Endodermal cell (in vitro differentiated cells): ENCODE measurements around the gene KRTAP9-6. TPM values are rescaled to one million over a fixed set of nuclear protein-coding genes. Genes with fewer than 3 reads are reported as not detected.

Experiments used
- DNase-seq: peaks from one replicate; pipeline ENCODE4 v3.0.0-alpha.2; 2017
- H3K27ac ChIP-seq: 2 replicates; pipeline ENCODE4 v1.5.1; 2013; ENCODE audit warnings: mild to moderate bottlenecking, low read depth, low read length, moderate library complexity
- H3K27me3 ChIP-seq: 2 replicates; pipeline ENCODE4 v1.6.1; 2013; ENCODE audit warnings: mild to moderate bottlenecking, low read length, moderate library complexity; ENCODE audit not compliant: insufficient read depth, control insufficient read depth, poor library complexity, severe bottlenecking
- H3K36me3 ChIP-seq: 2 replicates; pipeline ENCODE4 v1.7.0; 2013; ENCODE audit warnings: mild to moderate bottlenecking, low read length, moderate library complexity; ENCODE audit not compliant: control insufficient read depth, insufficient read depth
- H3K4me1 ChIP-seq: one replicate; pipeline ENCODE4 v1.7.0; 2013; ENCODE audit warnings: low read length; ENCODE audit not compliant: control insufficient read depth, insufficient read depth
- H3K4me3 ChIP-seq: 2 replicates; pipeline ENCODE4 v1.5.1; 2013; ENCODE audit warnings: mild to moderate bottlenecking, low read length, moderate library complexity
- H3K9ac ChIP-seq: 2 replicates; pipeline ENCODE4 v1.6.1; 2013; ENCODE audit warnings: mild to moderate bottlenecking, low read length, moderate library complexity; ENCODE audit not compliant: poor library complexity, severe bottlenecking; ENCODE audit errors: extremely low read depth
- H3K9me3 ChIP-seq: 2 replicates; pipeline ENCODE4 v1.6.1; 2013; ENCODE audit warnings: mild to moderate bottlenecking, low read length, moderate library complexity; ENCODE audit not compliant: control insufficient read depth
- H3K27ac Mint-ChIP-seq: 2 replicates; pipeline ENCODE4 v1.8.0; 2020; ENCODE audit warnings: mixed read lengths
- H3K27me3 Mint-ChIP-seq: 2 replicates; pipeline ENCODE4 v1.8.0; 2021; ENCODE audit warnings: mild to moderate bottlenecking, mixed read lengths; ENCODE audit not compliant: insufficient read depth
- H3K36me3 Mint-ChIP-seq: 2 replicates; pipeline ENCODE4 v1.8.0; 2020; ENCODE audit warnings: low read depth, mixed read lengths
- H3K4me1 Mint-ChIP-seq: 2 replicates; pipeline ENCODE4 v1.8.0; 2020; ENCODE audit warnings: mixed read lengths
- H3K4me3 Mint-ChIP-seq: 2 replicates; pipeline ENCODE4 v1.8.0; 2020; ENCODE audit warnings: mild to moderate bottlenecking, moderate library complexity, mixed read lengths
- H3K9me3 Mint-ChIP-seq: 2 replicates; pipeline ENCODE4 v1.8.0; 2020; ENCODE audit warnings: mild to moderate bottlenecking, mixed read lengths
- CTCF ChIP-seq: fragments of 200-600 bp; sonication (generic); conservative IDR thresholded peaks from 2 replicates; pipeline ENCODE4 v1.5.0; 2021; ENCODE audit warnings: antibody characterized with exemption, mild to moderate bottlenecking
- WGBS, 2 experiments: methylation state at CpG; one replicate each; pipeline versions ENCODE4 v1.1.5 to v1.1.7; 2013; ENCODE audit warnings: missing lambda C conversion rate in 2 of 2, mixed read lengths in 1 of 2; ENCODE audit not compliant: insufficient coverage in 1 of 2, insufficient read length in 1 of 2; 5-methylcytosine and 5-hydroxymethylcytosine counted together
- total RNA-seq, 2 donors: library from RNA; stranded (reverse); fragmentation: NEBNext Ultra II Directional in 1 of 2; extraction: Animal tissue kit (Norgen Biotek cat#: 25700) in 1 of 2; gene quantifications; 2 replicates in 1 of 2; 3 replicates in 1 of 2; pipeline ENCODE4 v1.2.1, GENCODE V29; 2021

KRTAP9-6 gene
- total RNA-seq, 2 donors from 2014 or later: not detected

DNA sequence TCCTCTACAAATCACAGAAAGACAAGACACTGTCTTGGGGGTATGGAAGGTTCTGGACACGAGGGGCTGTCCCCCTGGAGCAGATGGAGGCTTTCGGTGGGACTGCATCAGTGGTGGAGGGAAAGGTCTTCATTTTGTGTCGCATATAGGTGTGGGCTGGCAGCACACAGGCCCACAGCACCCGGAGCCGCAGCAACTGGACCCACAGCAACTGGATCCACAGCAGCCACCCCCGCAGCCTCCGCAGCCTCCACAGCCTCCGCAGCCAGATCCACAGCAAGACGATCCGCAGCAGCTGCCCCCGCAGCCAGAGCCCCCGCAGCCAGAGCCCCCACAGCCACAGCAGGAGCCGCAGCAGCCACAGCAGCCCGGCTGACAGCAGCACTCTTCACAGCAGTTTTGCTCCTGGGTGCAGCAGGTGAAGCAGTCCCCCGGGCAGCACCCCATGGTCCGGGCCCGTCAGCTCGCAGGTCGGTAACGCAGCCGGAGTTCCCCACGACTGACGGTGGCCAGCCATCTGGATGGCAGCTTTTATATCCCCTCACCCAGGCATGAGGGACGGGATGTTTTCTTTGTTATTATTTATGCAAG lies 50.1 kb downstream of the KRTAP9-6 start, which contains the start of gene KRTAP17-1:
Gene KRTAP17-1, minus strand, starts transcription at position 507 of the 591 bp plus-strand sequence. Its CDS starts 60 bp downstream, at position 447.
- Mint-ChIP-seq H3K4me3 (no peak within 1 kb of the TSS), H3K27me3 (peaks cover 12% of the 10 kb centered on the region), H3K4me1 (no peaks in the 10 kb centered on the region), H3K9me3 (peaks cover 10% of the 10 kb centered on the region), H3K36me3 (no peaks in the 10 kb centered on the region), H3K27ac (peak within 1 kb of the TSS; percentile 32)
- Histone ChIP-seq H3K9me3 (peaks cover 12% of the 10 kb centered on the region), H3K27ac (no peak within 1 kb of the TSS), H3K9ac (no peak within 1 kb of the TSS), H3K27me3 (peaks cover 8% of the 10 kb centered on the region), H3K4me1 (no peaks in the 10 kb centered on the region), H3K36me3 (no peaks in the 10 kb centered on the region), H3K4me3 (no peak within 1 kb of the TSS)
- 90 to 91% methylated on average over 18 to 24 of the region's 24 CpGs for WGBS, 2 experiments
- DNase-seq: no peak
- no peak for TF ChIP-seq CTCF

Other genes with a start within 250 kb of the KRTAP9-6 start
- not detected for gene KRTAP1-5, start 238.2 kb upstream of the KRTAP9-6 start, total RNA-seq
- not detected for gene KRTAP1-4, start 235.2 kb upstream of the KRTAP9-6 start, total RNA-seq
- gene KRTAP1-3, start 230.5 kb upstream of the KRTAP9-6 start, total RNA-seq: not detected
- gene KRTAP1-1, start 223.9 kb upstream of the KRTAP9-6 start, total RNA-seq: not detected
- not detected for gene KRTAP2-1, start 218.1 kb upstream of the KRTAP9-6 start, total RNA-seq
- not detected for gene KRTAP2-2, start 210.1 kb upstream of the KRTAP9-6 start, total RNA-seq
- not detected for gene KRTAP2-3, start 205.3 kb upstream of the KRTAP9-6 start, total RNA-seq
- not detected for gene KRTAP2-4, start 199.5 kb upstream of the KRTAP9-6 start, total RNA-seq
- gene KRTAP4-7, start 181.2 kb upstream of the KRTAP9-6 start, total RNA-seq: not detected
- not detected for gene KRTAP4-8, start 167.2 kb upstream of the KRTAP9-6 start, total RNA-seq
- not detected for gene KRTAP4-16, start 163.2 kb upstream of the KRTAP9-6 start, total RNA-seq
- not detected for gene KRTAP4-9, start 160.0 kb upstream of the KRTAP9-6 start, total RNA-seq
- not detected for gene KRTAP4-11, start 147.0 kb upstream of the KRTAP9-6 start, total RNA-seq
- not detected for gene KRTAP4-12, start 141.2 kb upstream of the KRTAP9-6 start, total RNA-seq
- not detected for gene KRTAP4-6, start 124.8 kb upstream of the KRTAP9-6 start, total RNA-seq
- not detected for gene KRTAP4-5, start 115.6 kb upstream of the KRTAP9-6 start, total RNA-seq
- not detected for gene KRTAP4-4, start 104.6 kb upstream of the KRTAP9-6 start, total RNA-seq
- gene KRTAP4-3, start 97.2 kb upstream of the KRTAP9-6 start, total RNA-seq: not detected
- not detected for gene KRTAP4-2, start 87.2 kb upstream of the KRTAP9-6 start, total RNA-seq
- not detected for gene KRTAP4-1, start 80.5 kb upstream of the KRTAP9-6 start, total RNA-seq
- gene KRTAP9-1, start 75.5 kb upstream of the KRTAP9-6 start, total RNA-seq: not detected
- not detected for gene KRTAP9-2, start 38.7 kb upstream of the KRTAP9-6 start, total RNA-seq
- not detected for gene KRTAP9-3, start 32.9 kb upstream of the KRTAP9-6 start, total RNA-seq
- gene KRTAP9-8, start 27.4 kb upstream of the KRTAP9-6 start, total RNA-seq: not detected
- gene KRTAP9-4, start 15.7 kb upstream of the KRTAP9-6 start, total RNA-seq: not detected
- not detected for gene KRTAP9-9, start 10.0 kb upstream of the KRTAP9-6 start, total RNA-seq
- gene KRTAP9-7, start 10.3 kb downstream of the KRTAP9-6 start, total RNA-seq: not detected
- not detected for gene KRTAP29-1, start 37.5 kb downstream of the KRTAP9-6 start, total RNA-seq
- gene KRTAP16-1, start 43.9 kb downstream of the KRTAP9-6 start, total RNA-seq: not detected
- gene KRTAP17-1, start 50.3 kb downstream of the KRTAP9-6 start, total RNA-seq: under 1 TPM; 0.46 to 0.48 TPM
- not detected for gene KRT33A, start 85.5 kb downstream of the KRTAP9-6 start, total RNA-seq
- not detected for gene KRT33B, start 104.4 kb downstream of the KRTAP9-6 start, total RNA-seq
- gene KRT34, start 116.9 kb downstream of the KRTAP9-6 start, total RNA-seq: not detected
- gene KRT31, start 132.2 kb downstream of the KRTAP9-6 start, total RNA-seq: not detected
- not detected for gene KRT37, start 159.2 kb downstream of the KRTAP9-6 start, total RNA-seq
- not detected for gene KRT38, start 175.6 kb downstream of the KRTAP9-6 start, total RNA-seq
- gene KRT32, start 202.0 kb downstream of the KRTAP9-6 start, total RNA-seq: not detected
- gene KRT35, start 215.8 kb downstream of the KRTAP9-6 start, total RNA-seq: not detected
- gene KRT36, start 224.5 kb downstream of the KRTAP9-6 start, total RNA-seq: not detected
- gene KRT13, start 240.2 kb downstream of the KRTAP9-6 start, total RNA-seq: not detected